LNCaP clone FGC (cell line): ENCODE results near the gene MRPS14.

Experiments
- DNase-seq: peaks from one replicate; pipeline ENCODE4 v3.0.0-alpha.2; 2011; ENCODE audit warnings: low read depth
- H3K4me3 ChIP-seq: 2 replicates; pipeline ENCODE4 v1.5.1; 2011; ENCODE audit warnings: mild to moderate bottlenecking, low read depth, low read length, control low read depth
- TF ChIP-seq, protein P1 (sequence below): IDR thresholded peaks from 2 replicates; pipeline ENCODE4 v1.5.1; 2012; ENCODE audit warnings: mild to moderate bottlenecking; ENCODE audit not compliant: control insufficient read depth, insufficient read depth; ENCODE audit errors: extremely low read depth

Gene MRPS14

DNA sequence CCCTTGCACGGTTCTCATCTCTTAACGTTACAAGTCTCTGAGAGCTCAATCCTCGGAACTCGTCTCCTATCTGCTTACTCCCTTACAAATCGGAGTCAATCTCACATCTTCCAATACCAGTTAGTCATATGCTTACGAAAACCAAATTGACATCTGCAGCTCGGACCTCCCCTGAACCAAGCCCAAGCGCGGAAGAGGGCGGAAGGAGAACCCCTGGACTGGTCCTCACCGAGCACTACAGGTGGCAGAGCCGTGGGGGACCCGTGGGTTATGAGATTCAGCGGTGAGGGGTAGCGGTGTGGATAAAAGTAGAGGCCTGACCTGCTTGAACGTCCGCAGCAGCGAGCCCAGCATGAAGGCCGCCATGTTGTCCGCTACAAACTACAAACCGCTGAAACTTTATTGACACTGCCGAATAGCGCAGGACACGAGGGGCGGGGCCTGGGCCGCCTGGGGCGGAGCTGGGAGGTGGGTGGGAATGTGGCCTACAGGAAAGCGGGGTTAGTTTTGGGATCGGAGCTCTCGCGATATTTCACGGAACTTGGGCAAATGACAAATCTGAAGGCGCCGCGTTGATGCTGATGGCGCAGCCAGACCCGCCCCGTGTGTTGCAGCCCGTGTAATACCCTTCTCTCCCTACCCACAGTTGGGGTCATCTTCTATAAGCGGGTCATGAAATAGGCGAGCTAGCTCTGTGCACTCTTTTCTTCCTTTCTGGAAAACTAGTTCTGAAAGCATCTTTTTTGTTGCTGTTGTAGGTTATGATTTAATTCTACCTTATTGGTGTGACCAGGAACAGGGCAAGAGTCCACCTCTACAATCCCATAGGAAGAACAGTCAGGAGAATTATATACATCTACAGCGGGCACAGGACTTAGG, at the start of gene MRPS14:
Gene MRPS14, minus strand, starts transcription at position 383 of the 879 bp plus-strand sequence. Its CDS starts 17 bp downstream, at position 366.
- peak within 1 kb of the TSS; percentile 80 for H3K4me3 ChIP-seq
- peak; percentile 90 for DNase-seq
- TF ChIP-seq, protein P1, sequence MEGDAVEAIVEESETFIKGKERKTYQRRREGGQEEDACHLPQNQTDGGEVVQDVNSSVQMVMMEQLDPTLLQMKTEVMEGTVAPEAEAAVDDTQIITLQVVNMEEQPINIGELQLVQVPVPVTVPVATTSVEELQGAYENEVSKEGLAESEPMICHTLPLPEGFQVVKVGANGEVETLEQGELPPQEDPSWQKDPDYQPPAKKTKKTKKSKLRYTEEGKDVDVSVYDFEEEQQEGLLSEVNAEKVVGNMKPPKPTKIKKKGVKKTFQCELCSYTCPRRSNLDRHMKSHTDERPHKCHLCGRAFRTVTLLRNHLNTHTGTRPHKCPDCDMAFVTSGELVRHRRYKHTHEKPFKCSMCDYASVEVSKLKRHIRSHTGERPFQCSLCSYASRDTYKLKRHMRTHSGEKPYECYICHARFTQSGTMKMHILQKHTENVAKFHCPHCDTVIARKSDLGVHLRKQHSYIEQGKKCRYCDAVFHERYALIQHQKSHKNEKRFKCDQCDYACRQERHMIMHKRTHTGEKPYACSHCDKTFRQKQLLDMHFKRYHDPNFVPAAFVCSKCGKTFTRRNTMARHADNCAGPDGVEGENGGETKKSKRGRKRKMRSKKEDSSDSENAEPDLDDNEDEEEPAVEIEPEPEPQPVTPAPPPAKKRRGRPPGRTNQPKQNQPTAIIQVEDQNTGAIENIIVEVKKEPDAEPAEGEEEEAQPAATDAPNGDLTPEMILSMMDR, result no peak

DNA sequence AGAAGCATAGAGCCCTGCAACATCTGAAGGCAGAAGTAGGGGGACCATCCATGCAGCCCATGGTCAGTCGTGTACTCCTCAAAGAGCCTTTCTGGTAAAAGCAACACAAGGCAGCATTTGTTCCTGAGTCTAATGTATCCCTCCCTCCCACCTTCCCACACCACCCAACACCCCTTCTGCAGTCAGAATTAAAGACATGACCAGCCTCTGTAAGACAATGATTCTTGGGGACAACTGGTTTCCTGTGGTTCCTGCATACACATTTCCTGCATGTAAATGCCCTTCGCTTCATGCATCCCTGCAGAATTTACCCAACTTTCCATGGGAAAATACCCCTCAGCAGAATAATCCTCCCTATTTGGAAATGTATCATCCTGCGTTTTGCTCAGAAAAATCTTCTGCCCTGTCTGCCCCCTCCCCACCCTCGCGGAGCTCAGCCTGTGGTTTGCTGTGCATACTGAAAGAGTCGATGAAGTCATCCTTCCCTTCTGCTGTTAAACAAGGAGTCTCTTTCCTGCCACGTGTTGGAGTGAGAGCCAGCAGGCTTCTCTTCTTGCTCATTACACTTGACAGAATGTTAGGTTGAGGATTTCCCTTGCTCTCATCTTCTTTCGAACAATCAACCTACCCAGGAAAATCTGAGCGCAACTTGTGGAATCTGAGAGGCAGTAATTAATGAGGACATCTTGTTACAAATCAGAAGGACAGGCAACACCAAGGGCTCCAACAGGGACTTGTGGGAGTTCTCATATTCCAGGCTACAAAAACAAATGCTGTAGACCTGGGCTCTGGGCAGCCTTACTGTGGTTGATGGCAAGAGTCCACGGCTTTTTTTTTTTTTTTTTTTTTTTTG, 49.1 kb upstream of the MRPS14 start:
- peak; percentile 10 for DNase-seq
- no peak overlapping the region for H3K4me3 ChIP-seq
- TF ChIP-seq, protein P1, result no peak

DNA sequence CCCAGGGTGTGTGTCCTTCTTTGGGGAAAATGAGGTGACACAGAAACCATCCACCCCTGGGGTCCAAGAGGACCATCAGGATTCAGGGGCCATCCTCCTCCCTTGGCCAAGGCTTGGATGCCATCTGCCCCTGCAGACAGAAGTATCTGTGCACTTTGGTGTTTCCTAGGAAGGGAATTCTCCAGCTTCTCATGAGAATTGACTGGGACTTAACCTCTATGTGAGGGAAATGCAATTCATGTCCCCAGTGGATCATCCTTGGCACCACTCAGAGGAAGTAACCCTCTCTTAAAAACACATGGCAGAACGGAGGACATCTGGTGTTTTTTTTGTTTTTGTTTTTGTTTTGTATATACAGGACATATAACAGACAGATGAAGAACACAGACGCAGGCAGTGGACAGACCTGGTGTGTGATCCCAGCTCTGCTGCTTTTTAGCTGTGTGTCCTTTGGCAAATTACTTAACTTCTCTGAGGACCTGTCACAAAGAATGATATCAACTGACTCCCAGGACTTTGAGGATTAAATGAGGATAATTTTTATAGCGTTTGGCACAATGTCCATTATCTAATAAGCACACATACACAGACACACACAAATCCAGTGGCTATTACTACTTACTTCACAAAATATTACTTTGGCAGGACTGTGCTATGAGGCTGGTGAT, 48.2 kb upstream of the MRPS14 start:
- H3K4me3 ChIP-seq, result no peak overlapping the region
- TF ChIP-seq, protein P1, result no peak
- no peak for DNase-seq

DNA sequence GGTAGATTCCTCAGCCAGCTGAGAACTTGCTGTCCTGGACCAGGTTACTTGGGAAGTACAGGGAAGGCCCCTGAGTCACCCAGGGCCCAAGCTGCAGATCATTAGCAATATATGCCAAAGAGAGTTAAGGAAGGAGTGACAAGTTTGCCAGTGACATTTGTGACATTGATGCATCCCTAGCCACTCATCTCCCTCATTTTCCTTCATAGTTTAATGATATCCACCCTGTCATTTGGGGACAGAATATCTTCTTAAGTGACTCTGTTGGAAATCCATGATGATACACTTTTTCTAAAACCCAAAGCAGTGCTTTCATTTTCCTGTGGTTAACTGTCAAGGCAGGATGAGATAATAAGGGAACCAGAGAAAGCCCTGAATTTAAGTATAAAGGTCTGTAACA, 47.6 kb upstream of the MRPS14 start:
- DNase-seq, result no peak
- no peak overlapping the region for H3K4me3 ChIP-seq
- TF ChIP-seq, protein P1, result no peak

- no peak for DNase-seq
- TF ChIP-seq, protein P1, result no peak
- no peak within 1 kb of the TSS for H3K4me3 ChIP-seq
Measured at GRCh38 chr1:175067362-175068106, 44.3 kb upstream of the MRPS14 start, which contains the start of gene TNN. Gene TNN, plus strand, starts transcription at chr1:175067833. Its CDS starts 9,586 bp downstream, at chr1:175077419.

DNA sequence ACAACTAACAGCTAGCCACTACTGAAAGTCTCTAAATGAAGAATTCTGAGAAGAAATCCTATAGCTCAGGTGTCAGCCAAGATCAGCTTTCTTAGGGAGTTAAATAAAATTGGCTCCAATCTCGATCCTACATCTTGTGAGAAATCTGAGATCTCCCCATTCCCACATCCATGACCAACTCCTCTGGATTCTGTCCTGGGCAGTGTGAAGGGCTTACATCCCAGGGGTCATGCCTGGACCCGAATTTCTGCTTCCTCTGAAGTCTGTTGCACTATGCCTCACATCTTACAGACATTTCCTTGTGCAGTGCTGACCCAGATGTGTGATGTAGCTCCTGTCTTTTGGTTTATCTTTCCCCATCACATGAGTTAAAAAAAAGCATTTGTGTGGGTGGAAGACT, 39.6 kb upstream of the MRPS14 start:
- H3K4me3 ChIP-seq, result no peak overlapping the region
- TF ChIP-seq, protein P1, result no peak
- DNase-seq, result no peak
